OCI-LY7 (cell line): ENCODE measurements around the gene JDP2. TPM values are rescaled to one million over a fixed set of nuclear protein-coding genes. Genes with fewer than 3 reads are reported as not detected.

Source experiments
- BruUV-seq: library from RNA; stranded (reverse); fragments of 400-500 nt; replicated peaks from 2 replicates; lab custom pipeline; 2021; lab: Mats Ljungman, UMichigan
- CTCF ChIA-PET: fragments of 300-600 bp; sonication (Branson Sonifier 250); formaldehyde crosslinking; loops from one replicate; lab custom pipeline; 2022; ENCODE audit warnings: antibody characterized with exemption; ENCODE audit not compliant: unreplicated experiment; lab: Charles Lee
- POLR2A ChIA-PET: fragments of 300-600 bp; sonication (Branson Sonifier 250); formaldehyde crosslinking; loops from one replicate; lab custom pipeline; 2022; ENCODE audit warnings: antibody characterized with exemption; lab: Charles Lee
- DNase-seq: peaks from one replicate; pipeline ENCODE4 v3.0.0-alpha.2; 2015; ENCODE audit warnings: low spot score
- H2AFZ ChIP-seq: fragments of 200-600 bp; sonication (generic), shearing (Covaris generic); 2 replicates; pipeline ENCODE4 v1.6.1; 2014; ENCODE audit warnings: mild to moderate bottlenecking, antibody characterized with exemption, low read length, moderate library complexity
- H3K27ac ChIP-seq: fragments of 200-600 bp; sonication (generic); 2 replicates; pipeline ENCODE4 v1.5.1; 2014; ENCODE audit warnings: mixed run types, low read depth, mild to moderate bottlenecking, moderate library complexity, low read length, inconsistent platforms; ENCODE audit not compliant: poor library complexity, severe bottlenecking
- H3K36me3 ChIP-seq: fragments of 200-600 bp; sonication (generic); 2 replicates; pipeline ENCODE4 v1.6.1; 2014; ENCODE audit warnings: mild to moderate bottlenecking, antibody characterized with exemption, low read length, moderate library complexity, mixed read lengths; ENCODE audit not compliant: insufficient read depth
- H3K4me1 ChIP-seq: fragments of 200-600 bp; sonication (generic); 2 replicates; pipeline ENCODE4 v1.5.1; 2014; ENCODE audit warnings: mild to moderate bottlenecking, low read length; ENCODE audit not compliant: insufficient read depth, poor library complexity, severe bottlenecking
- H3K4me2 ChIP-seq: fragments of 200-600 bp; sonication (generic); 2 replicates; pipeline ENCODE4 v1.6.1; 2014; ENCODE audit warnings: mild to moderate bottlenecking, low read length
- H3K4me3 ChIP-seq: fragments of 200-600 bp; sonication (generic); 2 replicates; pipeline ENCODE4 v1.5.1; 2014; ENCODE audit warnings: mild to moderate bottlenecking, low read depth, low read length; ENCODE audit not compliant: poor library complexity, severe bottlenecking
- H3K79me2 ChIP-seq: fragments of 200-600 bp; sonication (generic); 2 replicates; pipeline ENCODE4 v1.6.1; 2016; ENCODE audit warnings: low read depth, mild to moderate bottlenecking, low read length, moderate library complexity, mixed read lengths; ENCODE audit not compliant: insufficient read depth
- H3K9me2 ChIP-seq: fragments of 200-600 bp; sonication (generic); 2 replicates; pipeline ENCODE4 v1.6.1; 2016; ENCODE audit warnings: mild to moderate bottlenecking, low read length, mixed read lengths; ENCODE audit not compliant: insufficient read depth
- H3K9me3 ChIP-seq: fragments of 200-600 bp; sonication (generic); 2 replicates; pipeline ENCODE4 v1.6.1; 2014; ENCODE audit warnings: mild to moderate bottlenecking, mixed run types, low read length, mixed read lengths
- H4K20me1 ChIP-seq: fragments of 200-600 bp; sonication (generic); 2 replicates; pipeline ENCODE4 v1.6.1; 2014; ENCODE audit warnings: mild to moderate bottlenecking, antibody characterized with exemption, low read length, moderate library complexity, mixed read lengths; ENCODE audit not compliant: insufficient read depth
- EZH2phosphoT487 ChIP-seq: fragments of 200-600 bp; sonication (generic); IDR thresholded peaks from 2 replicates; pipeline ENCODE4 v1.6.1; 2018; ENCODE audit warnings: low read depth, borderline replicate concordance, mild to moderate bottlenecking, mixed run types, antibody characterized with exemption, low read length, moderate library complexity, mixed read lengths
- intact Hi-C: fragments of 100-400 bp; cut with micrococcal nuclease; formaldehyde crosslinking; loops from one replicate; pipeline ENCODE4 v1.10.0; 2022; ENCODE audit not compliant: unreplicated experiment
- total RNA-seq, 2 experiments: library from RNA; depleted of rRNA in 1 of 2; stranded (reverse); fragments of >200 nt in 1 of 2; shearing (Covaris generic) in 1 of 2; gene quantifications; 2 replicates each; pipeline ENCODE4 v1.2.3, GENCODE V29; 2014 to 2022
- TF ChIP-seq, protein P1 (sequence below): fragments of 200-600 bp; sonication (generic); conservative IDR thresholded peaks from 2 replicates; pipeline ENCODE4 v1.5.1; 2014; ENCODE audit warnings: mild to moderate bottlenecking, antibody characterized with exemption, low read length, moderate library complexity, mixed read lengths

The JDP2 gene
- total RNA-seq, 2 experiments from 2014 or later = 45.7 to 62.7 TPM

DNA sequence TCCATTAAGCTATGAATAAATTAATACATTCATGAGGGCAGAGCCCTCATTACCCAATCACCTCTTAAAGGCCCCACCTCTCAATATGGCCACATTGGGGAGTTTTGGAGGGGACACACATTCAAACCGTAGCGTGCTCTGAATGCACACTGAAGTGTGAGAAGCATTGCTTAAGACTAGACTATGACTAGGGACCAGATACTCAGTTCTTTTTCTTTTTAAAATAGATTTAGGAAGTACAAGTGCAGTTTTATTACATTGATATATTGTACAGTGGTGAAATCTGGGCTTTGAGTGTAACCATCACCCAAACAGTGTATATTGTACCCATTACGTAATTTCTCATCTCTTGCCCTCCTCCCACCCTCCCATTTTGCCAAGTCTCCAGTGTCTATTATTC, 21.0 kb upstream of the JDP2 start:
- Histone ChIP-seq H2AFZ (no peak overlapping the region), H3K27ac (no peak overlapping the region), H3K4me3 (no peak overlapping the region), H4K20me1 (no peaks in the 10 kb centered on the region), H3K9me2 (no peaks in the 10 kb centered on the region), H3K9me3 (no peaks in the 10 kb centered on the region), H3K4me2 (no peak overlapping the region), H3K36me3 (no peaks in the 10 kb centered on the region), H3K4me1 (no peaks in the 10 kb centered on the region), H3K79me2 (no peaks in the 10 kb centered on the region)
- DNase-seq = no peak
- no TSS peak for BruUV-seq
- ChIA-PET CTCF (no interaction called here), POLR2A (interaction anchor here (0.6 kb wide), 1 partner anchor 800 kb away, joined by 3 read pairs; no protein-coding TSS in a partner anchor)
- no peak for TF ChIP-seq EZH2phosphoT487
- TF ChIP-seq, protein P1, sequence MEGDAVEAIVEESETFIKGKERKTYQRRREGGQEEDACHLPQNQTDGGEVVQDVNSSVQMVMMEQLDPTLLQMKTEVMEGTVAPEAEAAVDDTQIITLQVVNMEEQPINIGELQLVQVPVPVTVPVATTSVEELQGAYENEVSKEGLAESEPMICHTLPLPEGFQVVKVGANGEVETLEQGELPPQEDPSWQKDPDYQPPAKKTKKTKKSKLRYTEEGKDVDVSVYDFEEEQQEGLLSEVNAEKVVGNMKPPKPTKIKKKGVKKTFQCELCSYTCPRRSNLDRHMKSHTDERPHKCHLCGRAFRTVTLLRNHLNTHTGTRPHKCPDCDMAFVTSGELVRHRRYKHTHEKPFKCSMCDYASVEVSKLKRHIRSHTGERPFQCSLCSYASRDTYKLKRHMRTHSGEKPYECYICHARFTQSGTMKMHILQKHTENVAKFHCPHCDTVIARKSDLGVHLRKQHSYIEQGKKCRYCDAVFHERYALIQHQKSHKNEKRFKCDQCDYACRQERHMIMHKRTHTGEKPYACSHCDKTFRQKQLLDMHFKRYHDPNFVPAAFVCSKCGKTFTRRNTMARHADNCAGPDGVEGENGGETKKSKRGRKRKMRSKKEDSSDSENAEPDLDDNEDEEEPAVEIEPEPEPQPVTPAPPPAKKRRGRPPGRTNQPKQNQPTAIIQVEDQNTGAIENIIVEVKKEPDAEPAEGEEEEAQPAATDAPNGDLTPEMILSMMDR = no peak
- intact Hi-C loops = no loop called here

DNA sequence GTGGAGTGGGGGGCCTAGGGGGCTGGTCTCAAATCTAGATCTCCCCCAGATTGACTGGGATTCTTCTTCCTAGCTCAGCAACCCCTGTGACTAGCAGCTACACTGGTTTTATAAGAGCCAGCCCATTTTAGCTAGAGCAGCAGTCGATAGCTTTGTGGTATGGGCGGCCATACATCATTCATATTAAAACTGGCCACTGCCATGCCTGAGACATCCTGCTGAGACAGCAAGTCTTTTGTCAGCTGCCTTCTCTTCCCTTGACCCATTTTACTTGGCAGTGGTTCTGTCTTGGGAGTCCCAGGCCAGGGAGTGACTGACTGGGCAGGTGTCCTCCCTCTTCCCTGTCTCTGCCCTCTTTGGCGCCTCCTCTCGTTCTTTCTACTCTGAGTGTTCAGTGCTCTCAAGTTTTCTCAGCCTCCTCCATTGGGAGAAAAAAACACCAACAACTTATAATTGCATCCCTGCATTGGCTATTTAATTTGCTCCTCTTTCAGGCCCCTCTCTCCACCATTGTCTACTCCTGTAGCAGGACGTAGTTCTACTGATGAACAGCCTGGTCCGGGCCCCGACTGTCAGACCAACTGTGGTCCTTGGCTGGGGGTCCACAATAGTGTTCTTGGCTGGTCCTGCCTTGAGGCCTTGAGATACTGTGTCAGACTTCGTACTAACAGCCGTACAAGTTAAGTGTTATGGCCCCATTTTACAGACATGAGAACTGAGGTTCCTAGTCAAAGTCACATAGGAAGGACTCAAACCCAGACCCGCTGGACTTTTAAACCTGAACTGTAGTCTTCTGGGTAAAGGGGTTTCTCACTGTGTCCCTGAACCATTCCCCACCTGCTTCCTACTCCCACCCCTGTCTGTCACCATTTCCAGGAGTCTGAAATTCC, 18.3 kb upstream of the JDP2 start:
- TF ChIP-seq, protein P1 = no peak
- TF ChIP-seq EZH2phosphoT487 = no peak
- Histone ChIP-seq H3K36me3 (no peaks in the 10 kb centered on the region), H3K27ac (no peak overlapping the region), H4K20me1 (no peaks in the 10 kb centered on the region), H3K4me1 (no peaks in the 10 kb centered on the region), H3K9me2 (no peaks in the 10 kb centered on the region), H3K9me3 (no peaks in the 10 kb centered on the region), H3K79me2 (no peaks in the 10 kb centered on the region), H3K4me2 (no peak overlapping the region), H2AFZ (no peak overlapping the region), H3K4me3 (no peak overlapping the region)
- DNase-seq = no peak
- CTCF ChIA-PET = interaction anchor here (0.6 kb wide), 2 partner anchors 166 to 1747 kb away, joined by 3 read pairs; no protein-coding TSS in a partner anchor
- no TSS peak for BruUV-seq
- POLR2A ChIA-PET = no interaction called here
- intact Hi-C loops = no loop called here

DNA sequence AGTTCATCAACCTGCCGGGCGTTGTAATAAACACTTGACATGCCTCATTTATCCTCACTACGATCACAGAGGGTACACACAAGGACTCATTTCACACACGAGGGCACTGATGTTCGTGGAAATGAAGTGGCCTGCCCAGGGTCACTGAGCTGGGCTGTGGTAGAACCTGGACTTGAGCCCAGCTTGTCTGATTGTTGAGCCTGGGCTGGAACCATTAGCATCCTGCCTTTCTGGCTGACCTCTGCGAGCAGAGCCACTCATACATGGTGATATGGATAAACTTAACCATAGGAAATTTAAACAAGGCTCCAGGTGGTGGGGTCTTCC, 16.6 kb upstream of the JDP2 start:
- intact Hi-C loops = no loop called here
- H3K9me2 ChIP-seq = no peaks in the 10 kb centered on the region
- no TSS peak for BruUV-seq
- no peak overlapping the region for H3K27ac ChIP-seq
- no peak overlapping the region for H3K4me2 ChIP-seq
- H4K20me1 ChIP-seq = no peaks in the 10 kb centered on the region
- CTCF ChIA-PET = no interaction called here
- H3K36me3 ChIP-seq = no peaks in the 10 kb centered on the region
- DNase-seq = no peak
- H3K4me1 ChIP-seq = no peaks in the 10 kb centered on the region
- no peak overlapping the region for H2AFZ ChIP-seq
- H3K9me3 ChIP-seq = no peaks in the 10 kb centered on the region
- no peak overlapping the region for H3K4me3 ChIP-seq
- no peaks in the 10 kb centered on the region for H3K79me2 ChIP-seq
- POLR2A ChIA-PET = interaction anchor here (0.7 kb wide), 1 partner anchor 189 kb away, joined by 5 read pairs; no protein-coding TSS in a partner anchor
- TF ChIP-seq, protein P1 = no peak
- no peak for TF ChIP-seq EZH2phosphoT487
